GM12872 (cell line): Measurements from ENCODE around the gene FSCN2.

Source experiments
- CTCF ChIP-seq: IDR thresholded peaks from 3 replicates; pipeline ENCODE4 v1.5.1; 2011; ENCODE audit warnings: low read depth, mild to moderate bottlenecking, low read length, moderate library complexity; ENCODE audit not compliant: insufficient read depth

The FSCN2 gene

GRCh38 chr17:81573794-81574642, 45.8 kb downstream of the FSCN2 start:
- TF ChIP-seq CTCF: no peak

DNA sequence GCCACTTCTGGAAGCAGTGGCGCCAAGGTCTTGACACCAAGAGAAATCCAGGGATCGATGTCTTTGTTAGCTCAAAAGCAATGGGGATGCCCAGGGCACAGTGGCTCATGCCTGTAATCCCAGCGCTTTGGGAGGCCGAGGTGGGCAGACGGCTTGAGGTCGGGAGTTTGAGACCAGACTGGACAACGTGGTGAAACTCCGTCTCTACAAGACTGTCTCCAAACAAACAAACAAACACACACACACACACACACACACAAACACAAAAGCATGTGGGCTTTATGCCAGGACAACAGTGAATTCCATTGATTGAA, 46.4 kb downstream of the FSCN2 start:
- no peak for TF ChIP-seq CTCF

GRCh38 chr17:81575836-81576235, 47.7 kb downstream of the FSCN2 start:
- no peak for TF ChIP-seq CTCF

- no peak for TF ChIP-seq CTCF
Observed at GRCh38 chr17:81576621-81577277, 48.6 kb downstream of the FSCN2 start.

GRCh38 chr17:81577278-81578000, 49.3 kb downstream of the FSCN2 start:
- no peak for TF ChIP-seq CTCF

DNA sequence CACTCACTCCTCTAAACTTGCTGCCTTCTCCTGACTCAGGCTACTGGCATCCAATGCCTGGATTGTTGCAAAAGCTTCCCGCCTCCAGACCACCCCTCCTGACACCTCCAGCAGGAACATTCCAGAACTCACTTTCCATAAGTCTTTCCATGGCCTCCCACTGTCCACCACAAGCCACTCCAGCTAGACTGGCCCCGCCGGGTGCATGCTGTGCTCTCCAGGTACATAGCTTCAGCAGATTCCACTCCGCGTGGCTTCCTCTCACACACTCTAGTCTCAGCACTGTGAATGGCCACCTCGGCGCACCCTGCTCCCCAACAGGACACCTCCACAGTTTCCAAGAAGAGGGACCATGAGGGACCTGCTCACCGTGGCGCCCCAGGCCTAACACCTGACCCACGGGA, 49.9 kb downstream of the FSCN2 start:
- TF ChIP-seq CTCF: no peak

GRCh38 chr17:81578561-81579225, 50.5 kb downstream of the FSCN2 start:
- TF ChIP-seq CTCF: no peak
